GM12873 (cell line): ENCODE measurements around the gene GNS.

Experiments used
- CTCF ChIP-seq: IDR thresholded peaks from 2 replicates; pipeline ENCODE4 v1.5.1; 2012; ENCODE audit warnings: low read depth, mild to moderate bottlenecking, moderate library complexity, low read length, control low read depth; ENCODE audit not compliant: insufficient read depth; ENCODE audit errors: missing control alignments

Gene GNS

GRCh38 chr12:64696080-64696741 is 63.0 kb downstream of the GNS start:
- TF ChIP-seq CTCF = peak; percentile 24

GRCh38 chr12:64695550-64695949 is 63.7 kb downstream of the GNS start:
- no peak for TF ChIP-seq CTCF

GRCh38 chr12:64694130-64695040 is 64.8 kb downstream of the GNS start:
- no peak for TF ChIP-seq CTCF

GRCh38 chr12:64691795-64692583 is 67.2 kb downstream of the GNS start:
- no peak for TF ChIP-seq CTCF

- no peak for TF ChIP-seq CTCF
Observed at GRCh38 chr12:64691227-64691794, 67.9 kb downstream of the GNS start.

- TF ChIP-seq CTCF = no peak
Observed at GRCh38 chr12:64688715-64689114, 70.5 kb downstream of the GNS start.
